COLO829 (cell line): ENCODE data around the gene TRIM65.

Source experiments
- DNase-seq: peaks from one replicate; pipeline ENCODE4 v3.0.0; 2012; ENCODE audit warnings: low spot score

Gene TRIM65

GRCh38 chr17:75896415-75897159 lies at the start of gene TRIM65:
Gene TRIM65, minus strand, starts transcription at chr17:75896951. Its CDS starts 14 bp downstream, at chr17:75896937.
- DNase-seq, result peak; percentile 56

- DNase-seq, result no peak
These were observed 48.5 kb upstream of the TRIM65 start for GRCh38 chr17:75945211-75945610.

GRCh38 chr17:75943491-75943890 lies 46.7 kb upstream of the TRIM65 start:
- no peak for DNase-seq

GRCh38 chr17:75942473-75942872 lies 45.7 kb upstream of the TRIM65 start:
- DNase-seq, result no peak

- no peak for DNase-seq
These were observed 44.7 kb upstream of the TRIM65 start for GRCh38 chr17:75941442-75941819.

GRCh38 chr17:75940727-75941441 lies 44.1 kb upstream of the TRIM65 start, which contains the start of gene FBF1:
Gene FBF1, minus strand, starts transcription at chr17:75941042. Its CDS starts 2,893 bp downstream, at chr17:75938149.
- DNase-seq, result peak; percentile 96

GRCh38 chr17:75937652-75938051 lies 40.9 kb upstream of the TRIM65 start:
- DNase-seq, result no peak

GRCh38 chr17:75933808-75934207 lies 37.1 kb upstream of the TRIM65 start:
- no peak for DNase-seq

GRCh38 chr17:75932852-75933251 lies 36.1 kb upstream of the TRIM65 start:
- DNase-seq, result no peak

- DNase-seq, result no peak
These were observed 34.3 kb upstream of the TRIM65 start for GRCh38 chr17:75931062-75931461.

- peak; percentile 32 for DNase-seq
These were observed 30.7 kb upstream of the TRIM65 start for GRCh38 chr17:75927286-75927922.

- no peak for DNase-seq
These were observed 29.7 kb upstream of the TRIM65 start for GRCh38 chr17:75926456-75926855.

- DNase-seq, result no peak
These were observed 29.2 kb upstream of the TRIM65 start for GRCh38 chr17:75925912-75926311.

GRCh38 chr17:75925103-75925502 lies 28.4 kb upstream of the TRIM65 start:
- no peak for DNase-seq

- DNase-seq, result no peak
These were observed 26.5 kb upstream of the TRIM65 start for GRCh38 chr17:75922963-75923874.

GRCh38 chr17:75922173-75922961 lies 25.6 kb upstream of the TRIM65 start:
- DNase-seq, result no peak

- no peak for DNase-seq
These were observed 24.8 kb upstream of the TRIM65 start for GRCh38 chr17:75921596-75921995.

- no peak for DNase-seq
These were observed 23.4 kb upstream of the TRIM65 start for GRCh38 chr17:75920045-75920560.

- DNase-seq, result no peak
These were observed 22.9 kb upstream of the TRIM65 start for GRCh38 chr17:75919611-75920010.

- no peak for DNase-seq
These were observed 21.2 kb upstream of the TRIM65 start for GRCh38 chr17:75917917-75918445.
